ENCODE data around the gene OR52E6.

Gene OR52E6

DNA sequence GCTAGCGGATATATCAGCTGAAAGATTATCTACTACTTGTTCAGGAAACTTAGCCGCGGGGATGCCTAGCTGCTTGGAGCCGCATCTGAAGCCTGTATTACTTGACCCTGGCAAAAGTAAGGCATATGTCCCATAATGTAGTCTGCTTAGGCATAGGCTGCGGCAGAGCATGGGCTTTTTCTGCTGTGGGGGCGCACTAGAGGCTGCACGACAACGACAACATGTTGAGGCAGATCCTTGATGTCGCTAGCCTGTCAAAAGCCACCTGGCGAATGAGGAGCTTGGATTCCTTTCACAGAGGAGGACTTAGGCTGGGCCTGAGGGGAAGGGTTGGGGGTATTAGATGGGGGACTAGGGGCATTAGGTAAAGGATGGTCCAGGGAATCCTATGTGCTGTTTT, 34.1 kb downstream of the OR52E6 start:
- H3K27ac ChIP-seq = no peak overlapping the region
- TF ChIP-seq, protein P1, sequence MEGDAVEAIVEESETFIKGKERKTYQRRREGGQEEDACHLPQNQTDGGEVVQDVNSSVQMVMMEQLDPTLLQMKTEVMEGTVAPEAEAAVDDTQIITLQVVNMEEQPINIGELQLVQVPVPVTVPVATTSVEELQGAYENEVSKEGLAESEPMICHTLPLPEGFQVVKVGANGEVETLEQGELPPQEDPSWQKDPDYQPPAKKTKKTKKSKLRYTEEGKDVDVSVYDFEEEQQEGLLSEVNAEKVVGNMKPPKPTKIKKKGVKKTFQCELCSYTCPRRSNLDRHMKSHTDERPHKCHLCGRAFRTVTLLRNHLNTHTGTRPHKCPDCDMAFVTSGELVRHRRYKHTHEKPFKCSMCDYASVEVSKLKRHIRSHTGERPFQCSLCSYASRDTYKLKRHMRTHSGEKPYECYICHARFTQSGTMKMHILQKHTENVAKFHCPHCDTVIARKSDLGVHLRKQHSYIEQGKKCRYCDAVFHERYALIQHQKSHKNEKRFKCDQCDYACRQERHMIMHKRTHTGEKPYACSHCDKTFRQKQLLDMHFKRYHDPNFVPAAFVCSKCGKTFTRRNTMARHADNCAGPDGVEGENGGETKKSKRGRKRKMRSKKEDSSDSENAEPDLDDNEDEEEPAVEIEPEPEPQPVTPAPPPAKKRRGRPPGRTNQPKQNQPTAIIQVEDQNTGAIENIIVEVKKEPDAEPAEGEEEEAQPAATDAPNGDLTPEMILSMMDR (IDR thresholded peaks at IDR 0.05) = no peak
- no peak for TF ChIP-seq ZFX (IDR thresholded peaks at IDR 0.05; ENCODE audit: borderline replicate concordance)

DNA sequence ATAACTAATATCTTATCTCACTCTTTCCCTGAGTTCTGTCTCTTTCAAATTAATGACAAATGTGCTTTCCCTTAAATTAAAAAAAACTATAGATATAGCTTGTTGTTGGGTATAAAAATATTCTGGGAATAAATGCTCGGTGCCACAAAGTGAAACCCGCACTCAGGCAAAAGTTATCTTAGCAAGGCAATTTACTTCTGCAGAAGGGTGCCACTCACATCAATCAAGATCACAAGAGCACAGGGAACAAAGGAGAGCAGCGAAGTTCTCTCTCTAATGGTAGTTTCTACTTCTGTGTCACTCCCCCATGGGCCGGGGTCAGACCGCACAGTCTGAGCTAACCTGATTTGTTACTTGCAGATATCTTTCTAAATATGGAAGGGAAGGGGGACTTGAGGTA, 37.7 kb downstream of the OR52E6 start:
- TF ChIP-seq, protein P1 (IDR thresholded peaks at IDR 0.05) = no peak
- TF ChIP-seq ZFX (IDR thresholded peaks at IDR 0.05; ENCODE audit: borderline replicate concordance) = no peak
- H3K27ac ChIP-seq = no peak overlapping the region

DNA sequence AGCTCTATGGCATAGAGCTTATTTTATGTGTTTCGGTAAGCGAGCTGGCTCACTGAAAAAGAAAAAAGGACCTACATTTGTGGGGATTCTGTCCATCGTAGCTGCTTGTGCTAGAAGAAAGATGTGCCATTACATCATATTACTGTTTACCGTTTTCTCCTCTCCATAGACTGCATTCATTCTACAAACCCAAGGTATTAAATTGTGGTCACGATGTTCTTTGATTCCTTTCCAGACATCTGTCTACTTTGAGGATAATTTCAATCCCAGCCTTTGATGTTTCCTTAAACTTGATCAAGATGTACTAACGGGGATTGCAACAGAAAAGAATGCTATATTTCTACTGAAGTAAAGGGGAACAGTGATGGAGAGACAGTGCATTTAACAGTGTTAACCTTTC, 45.2 kb downstream of the OR52E6 start:
- no peak overlapping the region for H3K27ac ChIP-seq
- TF ChIP-seq ZFX (IDR thresholded peaks at IDR 0.05; ENCODE audit: borderline replicate concordance) = no peak
- TF ChIP-seq, protein P1 (IDR thresholded peaks at IDR 0.05) = no peak

DNA sequence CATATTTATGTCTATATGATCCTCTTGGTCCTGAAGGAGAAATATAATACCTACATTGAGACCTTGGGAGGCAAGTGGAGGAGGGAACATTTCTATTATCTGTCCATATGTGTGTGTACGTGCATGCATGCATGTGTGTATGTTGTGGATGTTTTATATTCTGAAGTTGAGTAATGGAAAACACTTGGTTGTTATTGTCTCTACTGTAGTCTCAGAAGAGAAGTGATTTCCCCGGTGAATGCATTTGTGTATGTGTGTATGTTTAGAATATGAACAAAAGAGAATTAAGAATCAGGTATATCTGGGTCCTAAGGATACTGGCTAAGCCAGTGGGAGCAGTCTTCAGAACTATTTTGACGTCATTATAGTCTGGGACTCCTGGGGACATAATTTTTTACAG, 50.5 kb downstream of the OR52E6 start, which contains the start of gene OR52N1:
Gene OR52N1 (minus strand): TSS at position 101 of the 400 bp plus-strand sequence. CDS start 2,449 bp downstream, outside the sequence.
- no peak within 1 kb of the TSS for H3K27ac ChIP-seq
- TF ChIP-seq ZFX (IDR thresholded peaks at IDR 0.05; ENCODE audit: borderline replicate concordance) = no peak
- TF ChIP-seq, protein P1 (IDR thresholded peaks at IDR 0.05) = no peak

Measured in 22Rv1 (cell line).